Mucosa of stomach (tissue), 1 donor: ENCODE data around the gene SYT5.
"Not testable (repeated sequence)": the region's sequence is repeated elsewhere in the genome, so short reads cannot be mapped to it uniquely, and the experiment has no call there.

Source experiments
- H3K27me3 ChIP-seq: one replicate; pipeline ENCODE4 v1.7.0; 2013; ENCODE audit warnings: mild to moderate bottlenecking, low read length; ENCODE audit not compliant: control insufficient read depth, insufficient read depth
- H3K36me3 ChIP-seq: one replicate; pipeline ENCODE4 v1.7.0; 2013; ENCODE audit warnings: low read length; ENCODE audit not compliant: control insufficient read depth, insufficient read depth
- H3K4me1 ChIP-seq: one replicate; pipeline ENCODE4 v1.7.0; 2013; ENCODE audit warnings: mild to moderate bottlenecking, low read length; ENCODE audit not compliant: control insufficient read depth, insufficient read depth
- H3K4me3 ChIP-seq: one replicate; pipeline ENCODE4 v1.7.0; 2013; ENCODE audit warnings: low read length
- H3K9ac ChIP-seq: one replicate; pipeline ENCODE4 v1.7.0; 2013; ENCODE audit warnings: mild to moderate bottlenecking, low read length, moderate library complexity
- H3K9me3 ChIP-seq: one replicate; pipeline ENCODE4 v1.7.0; 2013; ENCODE audit warnings: mild to moderate bottlenecking, low read length, moderate library complexity; ENCODE audit not compliant: control insufficient read depth
- donor health status: Pancreatic carcinoma.

Gene SYT5

GRCh38 chr19:55224038-55224665 is 44.1 kb upstream of the SYT5 start:
- H3K4me3 ChIP-seq: no peak overlapping the region
- no peak overlapping the region for H3K9ac ChIP-seq
- peaks cover 14% of the 10 kb centered on the region for H3K4me1 ChIP-seq
- no peaks in the 10 kb centered on the region for H3K27me3 ChIP-seq
- peaks cover 10% of the 10 kb centered on the region for H3K36me3 ChIP-seq
- H3K9me3 ChIP-seq: no peaks in the 10 kb centered on the region

GRCh38 chr19:55223291-55224037 is 43.4 kb upstream of the SYT5 start:
- H3K4me3 ChIP-seq: no peak overlapping the region
- H3K36me3 ChIP-seq: peaks cover 10% of the 10 kb centered on the region
- no peak overlapping the region for H3K9ac ChIP-seq
- H3K4me1 ChIP-seq: peaks cover 9% of the 10 kb centered on the region
- no peaks in the 10 kb centered on the region for H3K9me3 ChIP-seq
- no peaks in the 10 kb centered on the region for H3K27me3 ChIP-seq

- peaks cover 1% of the 10 kb centered on the region for H3K36me3 ChIP-seq
These were observed 40.4 kb upstream of the SYT5 start for GRCh38 chr19:55220525-55220924.

GRCh38 chr19:55216461-55217198 is 36.5 kb upstream of the SYT5 start:
- H3K36me3 ChIP-seq: no peaks in the 10 kb centered on the region
- H3K4me3 ChIP-seq: peak overlapping the region; percentile 58
- H3K27me3 ChIP-seq: no peaks in the 10 kb centered on the region
- peaks cover 3% of the 10 kb centered on the region for H3K4me1 ChIP-seq
- peak overlapping the region; percentile 70 for H3K9ac ChIP-seq
- no peaks in the 10 kb centered on the region for H3K9me3 ChIP-seq

More at GRCh38 chr19:55220525-55220924, 40.4 kb upstream of the SYT5 start:
- Histone ChIP-seq H3K9ac (no peak overlapping the region), H3K4me3 (no peak overlapping the region), H3K27me3 (no peaks in the 10 kb centered on the region), H3K9me3 (no peaks in the 10 kb centered on the region), H3K4me1 (peaks cover 3% of the 10 kb centered on the region)

GRCh38 chr19:55213547-55213946 is 33.5 kb upstream of the SYT5 start:
- no peak overlapping the region for H3K9ac ChIP-seq
- no peaks in the 10 kb centered on the region for H3K9me3 ChIP-seq
- no peaks in the 10 kb centered on the region for H3K36me3 ChIP-seq
- peaks cover 16% of the 10 kb centered on the region for H3K4me1 ChIP-seq
- no peaks in the 10 kb centered on the region for H3K27me3 ChIP-seq
- H3K4me3 ChIP-seq: no peak overlapping the region

- no peaks in the 10 kb centered on the region for H3K9me3 ChIP-seq
- H3K27me3 ChIP-seq: no peaks in the 10 kb centered on the region
- H3K9ac ChIP-seq: no peak overlapping the region
- H3K4me1 ChIP-seq: peaks cover 16% of the 10 kb centered on the region
- no peaks in the 10 kb centered on the region for H3K36me3 ChIP-seq
- H3K4me3 ChIP-seq: no peak overlapping the region
These were observed 32.4 kb upstream of the SYT5 start for GRCh38 chr19:55212447-55212846.

- Histone ChIP-seq H3K27me3 (no peaks in the 10 kb centered on the region), H3K9ac (peak overlapping the region; percentile 94), H3K4me3 (peak overlapping the region; percentile 18), H3K36me3 (peaks cover 2% of the 10 kb centered on the region), H3K9me3 (no peaks in the 10 kb centered on the region), H3K4me1 (peaks cover 20% of the 10 kb centered on the region)
These were observed 29.8 kb upstream of the SYT5 start for GRCh38 chr19:55209693-55210472.

GRCh38 chr19:55208880-55209692 is 29.0 kb upstream of the SYT5 start, which contains the start of gene PTPRH:
Gene PTPRH (minus strand): TSS chr19:55209501. CDS start chr19:55209433, 68 bp downstream.
- H3K27me3 ChIP-seq: no peaks in the 10 kb centered on the region
- peaks cover 20% of the 10 kb centered on the region for H3K4me1 ChIP-seq
- H3K9me3 ChIP-seq: no peaks in the 10 kb centered on the region
- peak within 1 kb of the TSS; percentile 94 for H3K9ac ChIP-seq
- peaks cover 9% of the 10 kb centered on the region for H3K36me3 ChIP-seq
- peak within 1 kb of the TSS; percentile 18 for H3K4me3 ChIP-seq

GRCh38 chr19:55206664-55207500 is 26.8 kb upstream of the SYT5 start:
- Histone ChIP-seq H3K4me1 (peaks cover 20% of the 10 kb centered on the region), H3K27me3 (no peaks in the 10 kb centered on the region), H3K4me3 (peak overlapping the region; percentile 74), H3K36me3 (peaks cover 13% of the 10 kb centered on the region), H3K9me3 (no peaks in the 10 kb centered on the region), H3K9ac (peak overlapping the region; percentile 83)

GRCh38 chr19:55202199-55202598 is 22.1 kb upstream of the SYT5 start:
- H3K4me3 ChIP-seq, H3K9me3 ChIP-seq, H3K9ac ChIP-seq, H3K4me1 ChIP-seq, H3K27me3 ChIP-seq: not testable (repeated sequence)
- H3K36me3 ChIP-seq: peaks cover 13% of the 10 kb centered on the region
